C4-2B (cell line): ENCODE results near the gene RNF212B.

Experiments used
- H3K27ac ChIP-seq: fragments of 450-650 bp; 2 replicates; pipeline ENCODE4 v1.5.1; 2017
- ZFX ChIP-seq: fragments of 450-650 bp; IDR thresholded peaks from 2 replicates; pipeline ENCODE4 v1.6.1; 2017
- TF ChIP-seq, protein P1 (sequence below): fragments of 450-650 bp; conservative IDR thresholded peaks from 2 replicates; pipeline ENCODE4 v1.5.1; 2017; ENCODE audit warnings: mild to moderate bottlenecking

Gene RNF212B

GRCh38 chr14:23321572-23322547 lies 84.1 kb downstream of the RNF212B start:
- peak; percentile 82 for TF ChIP-seq ZFX
- TF ChIP-seq, protein P1, sequence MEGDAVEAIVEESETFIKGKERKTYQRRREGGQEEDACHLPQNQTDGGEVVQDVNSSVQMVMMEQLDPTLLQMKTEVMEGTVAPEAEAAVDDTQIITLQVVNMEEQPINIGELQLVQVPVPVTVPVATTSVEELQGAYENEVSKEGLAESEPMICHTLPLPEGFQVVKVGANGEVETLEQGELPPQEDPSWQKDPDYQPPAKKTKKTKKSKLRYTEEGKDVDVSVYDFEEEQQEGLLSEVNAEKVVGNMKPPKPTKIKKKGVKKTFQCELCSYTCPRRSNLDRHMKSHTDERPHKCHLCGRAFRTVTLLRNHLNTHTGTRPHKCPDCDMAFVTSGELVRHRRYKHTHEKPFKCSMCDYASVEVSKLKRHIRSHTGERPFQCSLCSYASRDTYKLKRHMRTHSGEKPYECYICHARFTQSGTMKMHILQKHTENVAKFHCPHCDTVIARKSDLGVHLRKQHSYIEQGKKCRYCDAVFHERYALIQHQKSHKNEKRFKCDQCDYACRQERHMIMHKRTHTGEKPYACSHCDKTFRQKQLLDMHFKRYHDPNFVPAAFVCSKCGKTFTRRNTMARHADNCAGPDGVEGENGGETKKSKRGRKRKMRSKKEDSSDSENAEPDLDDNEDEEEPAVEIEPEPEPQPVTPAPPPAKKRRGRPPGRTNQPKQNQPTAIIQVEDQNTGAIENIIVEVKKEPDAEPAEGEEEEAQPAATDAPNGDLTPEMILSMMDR, result no peak
- peak overlapping the region; percentile 87 for H3K27ac ChIP-seq
